Measurements from ENCODE around the gene MBTPS1.

The MBTPS1 gene

GRCh38 chr16:84095466-84095865, 21.3 kb downstream of the MBTPS1 start:
- FAIRE-seq: no peak

- no peak for FAIRE-seq
Observed at GRCh38 chr16:84093879-84094270, 22.9 kb downstream of the MBTPS1 start.

- no peak for FAIRE-seq
Observed at GRCh38 chr16:84093120-84093878, 23.4 kb downstream of the MBTPS1 start.

- FAIRE-seq: no peak
Observed at GRCh38 chr16:84091460-84091859, 25.3 kb downstream of the MBTPS1 start.

- FAIRE-seq: no peak
Observed at GRCh38 chr16:84090211-84090610, 26.5 kb downstream of the MBTPS1 start.

- FAIRE-seq: no peak
Observed at GRCh38 chr16:84088695-84089395, 27.9 kb downstream of the MBTPS1 start.

GRCh38 chr16:84087466-84088151, 29.1 kb downstream of the MBTPS1 start:
- no peak for FAIRE-seq

- no peak for FAIRE-seq
Observed at GRCh38 chr16:84087001-84087400, 29.7 kb downstream of the MBTPS1 start.

- FAIRE-seq: no peak
Observed at GRCh38 chr16:84086341-84086740, 30.4 kb downstream of the MBTPS1 start.

GRCh38 chr16:84085773-84086172, 31.0 kb downstream of the MBTPS1 start:
- FAIRE-seq: no peak

GRCh38 chr16:84085271-84085667, 31.5 kb downstream of the MBTPS1 start:
- FAIRE-seq: no peak

- FAIRE-seq: peak; percentile 51
Observed at GRCh38 chr16:84084570-84085270, 32.0 kb downstream of the MBTPS1 start.

GRCh38 chr16:84082835-84083569, 33.7 kb downstream of the MBTPS1 start:
- FAIRE-seq: no peak

- FAIRE-seq: no peak
Observed at GRCh38 chr16:84082110-84082509, 34.6 kb downstream of the MBTPS1 start.

- no peak for FAIRE-seq
Observed at GRCh38 chr16:84081446-84081989, 35.2 kb downstream of the MBTPS1 start.

GRCh38 chr16:84080813-84081212, 35.9 kb downstream of the MBTPS1 start:
- FAIRE-seq: no peak

GRCh38 chr16:84080378-84080777, 36.4 kb downstream of the MBTPS1 start:
- no peak for FAIRE-seq

- FAIRE-seq: peak; percentile 64
Observed at GRCh38 chr16:84079664-84080063, 37.1 kb downstream of the MBTPS1 start.

- no peak for FAIRE-seq
Observed at GRCh38 chr16:84075376-84075775, 41.4 kb downstream of the MBTPS1 start.

- FAIRE-seq: no peak
Observed at GRCh38 chr16:84074721-84075120, 42.0 kb downstream of the MBTPS1 start.

GRCh38 chr16:84072014-84072413, 44.7 kb downstream of the MBTPS1 start:
- no peak for FAIRE-seq

- no peak for FAIRE-seq
Observed at GRCh38 chr16:84071121-84071520, 45.6 kb downstream of the MBTPS1 start.

Data from islet of Langerhans (tissue), 1 donor.